Measurements from ENCODE around the gene ZBTB14. TPM values are rescaled to one million over a fixed set of nuclear protein-coding genes. Genes with fewer than 3 reads are reported as not detected.

ZBTB14 gene, protein sequence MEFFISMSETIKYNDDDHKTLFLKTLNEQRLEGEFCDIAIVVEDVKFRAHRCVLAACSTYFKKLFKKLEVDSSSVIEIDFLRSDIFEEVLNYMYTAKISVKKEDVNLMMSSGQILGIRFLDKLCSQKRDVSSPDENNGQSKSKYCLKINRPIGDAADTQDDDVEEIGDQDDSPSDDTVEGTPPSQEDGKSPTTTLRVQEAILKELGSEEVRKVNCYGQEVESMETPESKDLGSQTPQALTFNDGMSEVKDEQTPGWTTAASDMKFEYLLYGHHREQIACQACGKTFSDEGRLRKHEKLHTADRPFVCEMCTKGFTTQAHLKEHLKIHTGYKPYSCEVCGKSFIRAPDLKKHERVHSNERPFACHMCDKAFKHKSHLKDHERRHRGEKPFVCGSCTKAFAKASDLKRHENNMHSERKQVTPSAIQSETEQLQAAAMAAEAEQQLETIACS
- total RNA-seq (2014; rRNA removed; shearing (Covaris generic)): 15.1 and 19.9 TPM in 2 replicates

DNA sequence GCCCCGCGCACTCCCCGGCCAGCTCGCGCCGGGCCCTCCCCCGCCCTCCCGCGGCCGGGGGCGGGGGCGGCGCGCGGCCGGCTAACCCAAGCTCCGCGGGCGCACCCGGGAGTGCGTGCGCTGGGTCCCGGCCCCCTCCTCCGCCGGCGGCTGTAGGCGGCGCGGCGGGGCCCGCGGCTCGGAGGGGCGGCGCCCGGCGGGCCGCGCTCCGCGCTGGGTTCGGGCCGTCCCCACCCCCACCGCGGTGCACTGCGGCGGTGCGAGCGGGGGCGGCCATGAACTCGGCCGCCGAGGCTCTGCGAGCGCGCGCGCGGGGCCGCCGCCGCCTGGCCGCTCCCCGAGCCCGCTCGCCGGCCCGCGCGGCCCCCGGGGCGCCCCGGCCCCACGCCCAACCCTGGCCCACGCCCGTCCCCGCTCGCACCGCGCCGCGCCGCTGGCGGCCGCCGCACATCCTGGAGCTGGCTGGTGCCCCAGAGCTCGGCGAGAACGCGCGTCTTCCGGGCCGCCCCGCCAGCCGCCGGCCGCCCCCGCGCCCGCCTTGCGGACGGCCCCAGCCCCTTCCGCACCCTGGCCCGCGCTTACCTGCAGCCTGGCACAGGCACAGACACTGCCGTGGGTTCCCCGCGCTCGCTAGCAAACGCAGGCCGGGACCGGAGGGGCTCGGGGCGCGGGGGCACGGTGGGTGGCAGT is at the start of gene ZBTB14:
TSS of gene ZBTB14 (minus strand) at position 496 of the 690 bp plus-strand sequence. CDS start 2,480 bp downstream, outside the sequence.
- H3K27me3 ChIP-seq (ENCODE audit: control insufficient read depth, insufficient read depth, low read length): peaks cover 7% of the 10 kb centered on the region
- peak; percentile 91 for DNase-seq
- H3K36me3 ChIP-seq (replicated peaks; ENCODE audit: control insufficient read depth, insufficient read depth, low read length): peaks cover 8% of the 10 kb centered on the region
- H3K4me3 ChIP-seq (ENCODE audit: insufficient read depth, low read depth, low read length): peak within 1 kb of the TSS; percentile 82

DNA sequence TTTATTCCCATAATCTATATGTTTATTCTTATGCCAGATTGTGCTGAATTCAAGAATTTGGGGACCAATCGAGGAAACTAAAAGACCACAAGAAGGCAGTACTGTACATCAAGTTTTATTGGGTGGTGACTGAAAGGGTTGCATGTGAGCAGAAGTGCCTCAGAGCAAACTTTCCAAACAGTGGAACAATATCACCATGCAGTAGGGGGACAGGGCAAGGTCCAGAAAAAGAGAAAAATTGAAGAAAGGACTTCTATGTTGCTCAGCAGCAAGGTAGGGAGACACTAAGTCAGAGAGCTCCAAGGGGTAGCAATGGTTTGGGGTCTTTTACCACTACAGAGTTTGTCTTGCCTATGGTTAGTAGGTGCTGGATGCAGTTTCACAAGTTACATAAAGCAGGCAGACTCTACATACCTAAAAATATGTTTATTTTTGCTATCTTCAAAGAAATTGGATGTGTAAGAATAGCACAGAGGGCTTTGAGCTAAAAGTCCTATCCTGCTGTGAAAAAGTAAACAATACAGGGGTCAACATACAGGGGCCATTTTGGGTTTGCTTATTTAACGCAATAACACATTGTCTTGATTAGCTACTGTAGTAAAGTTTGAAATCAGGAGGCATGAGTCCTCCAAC is 43.8 kb upstream of the ZBTB14 start:
- Histone ChIP-seq H3K4me3 (ENCODE audit: insufficient read depth, low read depth, low read length) (no peak overlapping the region), H3K27me3 (ENCODE audit: control insufficient read depth, insufficient read depth, low read length) (no peaks in the 10 kb centered on the region), H3K36me3 (replicated peaks; ENCODE audit: control insufficient read depth, insufficient read depth, low read length) (no peaks in the 10 kb centered on the region)
- no peak for DNase-seq

DNA sequence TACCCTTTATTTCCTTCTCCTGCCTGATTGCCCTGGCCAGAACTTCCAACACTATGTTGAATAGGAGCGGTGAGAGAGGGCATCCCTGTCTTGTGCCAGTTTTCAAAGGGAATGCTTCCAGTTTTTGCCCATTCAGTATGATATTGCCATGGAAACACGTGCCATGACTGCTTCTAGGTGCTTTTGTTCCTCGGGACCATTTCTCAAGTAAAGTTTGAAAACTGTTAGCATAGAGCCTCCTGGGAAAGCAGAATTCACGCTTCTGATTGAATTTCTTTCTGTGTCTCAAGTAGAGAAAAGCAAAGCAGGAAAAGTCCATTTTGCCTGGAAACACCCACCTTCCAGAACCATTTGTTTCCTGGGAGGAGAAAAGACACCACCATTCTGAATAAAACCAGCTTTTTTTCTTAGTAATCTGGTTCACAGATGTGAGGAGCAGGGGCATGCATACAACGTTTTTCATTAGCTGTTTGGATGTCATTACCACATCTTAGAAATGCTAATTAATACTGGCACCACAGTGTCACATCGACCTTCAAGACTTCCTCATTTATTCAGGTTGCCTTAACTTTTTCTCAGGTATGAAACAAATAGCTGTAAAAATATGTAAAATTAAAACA is 39.0 kb upstream of the ZBTB14 start:
- Histone ChIP-seq H3K36me3 (replicated peaks; ENCODE audit: control insufficient read depth, insufficient read depth, low read length) (no peaks in the 10 kb centered on the region), H3K4me3 (ENCODE audit: insufficient read depth, low read depth, low read length) (no peak overlapping the region), H3K27me3 (ENCODE audit: control insufficient read depth, insufficient read depth, low read length) (no peaks in the 10 kb centered on the region)
- no peak for DNase-seq

DNA sequence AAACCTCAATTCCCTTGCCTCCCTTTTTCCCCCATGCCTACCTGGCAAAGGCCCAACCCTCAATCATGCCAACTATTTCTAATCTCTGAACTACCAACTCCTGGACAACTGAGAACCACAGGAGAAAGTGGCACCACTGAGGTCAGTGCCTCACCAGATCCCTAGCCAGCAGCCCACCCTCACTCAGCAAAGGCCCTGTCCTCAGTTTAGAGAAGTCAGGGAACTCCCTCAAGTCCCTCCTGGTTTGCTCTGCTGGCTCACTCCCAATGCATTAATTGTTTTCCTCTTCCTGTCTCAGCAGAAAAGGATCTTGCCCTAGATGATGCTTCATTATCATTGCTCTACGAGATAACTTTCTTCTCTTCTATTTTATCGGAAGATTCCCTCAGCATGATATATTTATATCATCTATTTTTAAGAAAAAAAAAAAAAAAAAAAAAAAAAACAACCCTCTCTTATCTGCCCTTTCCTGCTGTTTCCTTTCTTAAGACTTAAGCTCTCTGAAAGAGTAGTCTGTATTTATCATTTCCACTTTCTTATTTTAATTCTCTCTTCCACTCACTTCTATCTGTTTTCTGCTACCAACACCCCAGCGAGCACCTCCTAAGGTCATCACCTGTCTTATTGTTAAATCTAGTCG is 22.7 kb upstream of the ZBTB14 start:
- no peak for DNase-seq
- H3K27me3 ChIP-seq (ENCODE audit: control insufficient read depth, insufficient read depth, low read length): no peaks in the 10 kb centered on the region
- no peaks in the 10 kb centered on the region for H3K36me3 ChIP-seq (replicated peaks; ENCODE audit: control insufficient read depth, insufficient read depth, low read length)
- H3K4me3 ChIP-seq (ENCODE audit: insufficient read depth, low read depth, low read length): no peak overlapping the region

DNA sequence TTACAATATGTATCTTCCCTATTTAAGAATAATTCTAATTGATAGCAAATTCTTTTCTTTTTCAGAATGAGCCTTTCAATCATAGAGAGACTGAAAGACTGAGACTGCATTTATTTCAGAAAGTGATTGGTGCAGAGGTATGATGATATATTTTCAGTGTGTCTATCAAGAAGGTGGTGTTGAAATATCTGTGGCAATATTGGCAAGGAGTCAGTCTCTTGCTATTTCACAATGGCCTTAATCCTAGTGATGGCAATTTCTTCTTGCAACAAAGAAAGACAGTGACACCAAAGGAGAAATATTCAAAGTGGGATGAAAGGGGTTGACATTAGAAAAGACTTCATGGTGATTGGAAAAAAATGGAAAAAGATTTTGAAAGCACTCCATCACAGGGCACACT is 21.7 kb upstream of the ZBTB14 start:
- H3K27me3 ChIP-seq (ENCODE audit: control insufficient read depth, insufficient read depth, low read length): no peaks in the 10 kb centered on the region
- no peak for DNase-seq
- no peaks in the 10 kb centered on the region for H3K36me3 ChIP-seq (replicated peaks; ENCODE audit: control insufficient read depth, insufficient read depth, low read length)
- no peak overlapping the region for H3K4me3 ChIP-seq (ENCODE audit: insufficient read depth, low read depth, low read length)

DNA sequence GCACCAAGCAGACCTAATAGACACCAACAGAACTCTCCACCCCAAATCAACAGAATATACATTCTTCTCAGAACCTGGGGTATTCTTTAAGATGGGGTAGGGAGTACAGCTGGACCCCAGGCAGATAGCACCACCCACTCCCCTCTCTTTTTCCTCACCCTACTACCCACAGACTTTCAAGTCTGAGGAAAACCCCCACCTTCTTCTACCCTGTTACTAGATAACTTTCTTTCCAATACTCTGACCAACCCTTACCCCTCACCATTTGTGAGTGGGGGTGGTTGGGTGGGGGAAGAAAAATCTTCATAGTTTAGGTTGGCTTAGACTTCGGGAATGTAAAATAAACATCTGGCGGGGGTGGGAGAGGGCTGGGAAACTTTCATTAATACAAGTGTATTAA is 20.3 kb upstream of the ZBTB14 start:
- no peak for DNase-seq
- Histone ChIP-seq H3K4me3 (ENCODE audit: insufficient read depth, low read depth, low read length) (no peak overlapping the region), H3K27me3 (ENCODE audit: control insufficient read depth, insufficient read depth, low read length) (no peaks in the 10 kb centered on the region), H3K36me3 (replicated peaks; ENCODE audit: control insufficient read depth, insufficient read depth, low read length) (no peaks in the 10 kb centered on the region)

DNA sequence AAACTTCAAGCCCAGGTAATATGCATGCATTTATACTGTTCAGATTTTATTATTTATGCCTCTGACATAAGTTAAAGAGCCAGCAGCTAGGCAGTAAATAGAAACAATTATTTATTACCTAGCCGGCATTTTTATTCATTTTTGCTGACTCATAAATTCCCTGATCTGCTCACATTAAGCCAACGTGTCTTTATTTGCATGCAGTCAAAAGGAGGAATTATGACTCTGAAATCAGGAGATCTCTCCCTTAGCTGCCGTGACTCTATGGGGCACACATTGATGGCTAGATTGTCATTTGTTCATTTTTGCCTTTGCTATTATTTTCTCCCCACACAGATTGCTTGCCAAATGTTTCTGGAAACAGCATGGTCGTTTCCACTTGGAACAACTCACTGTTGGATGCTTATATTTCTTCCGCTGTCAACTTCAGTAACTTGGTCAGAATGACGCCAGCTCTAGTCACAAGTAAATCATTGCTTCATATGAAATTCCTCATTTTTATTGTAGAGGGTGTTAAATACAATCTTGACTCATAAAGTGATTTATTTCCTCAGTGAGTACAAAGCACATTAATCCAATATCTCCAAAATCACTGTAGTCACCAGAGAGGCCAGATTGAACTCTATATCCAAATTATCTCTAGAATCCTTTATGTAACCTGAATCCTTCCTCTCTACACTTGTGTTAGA is 15.9 kb upstream of the ZBTB14 start:
- DNase-seq: no peak
- Histone ChIP-seq H3K36me3 (replicated peaks; ENCODE audit: control insufficient read depth, insufficient read depth, low read length) (no peaks in the 10 kb centered on the region), H3K4me3 (ENCODE audit: insufficient read depth, low read depth, low read length) (no peak overlapping the region), H3K27me3 (ENCODE audit: control insufficient read depth, insufficient read depth, low read length) (no peaks in the 10 kb centered on the region)

DNA sequence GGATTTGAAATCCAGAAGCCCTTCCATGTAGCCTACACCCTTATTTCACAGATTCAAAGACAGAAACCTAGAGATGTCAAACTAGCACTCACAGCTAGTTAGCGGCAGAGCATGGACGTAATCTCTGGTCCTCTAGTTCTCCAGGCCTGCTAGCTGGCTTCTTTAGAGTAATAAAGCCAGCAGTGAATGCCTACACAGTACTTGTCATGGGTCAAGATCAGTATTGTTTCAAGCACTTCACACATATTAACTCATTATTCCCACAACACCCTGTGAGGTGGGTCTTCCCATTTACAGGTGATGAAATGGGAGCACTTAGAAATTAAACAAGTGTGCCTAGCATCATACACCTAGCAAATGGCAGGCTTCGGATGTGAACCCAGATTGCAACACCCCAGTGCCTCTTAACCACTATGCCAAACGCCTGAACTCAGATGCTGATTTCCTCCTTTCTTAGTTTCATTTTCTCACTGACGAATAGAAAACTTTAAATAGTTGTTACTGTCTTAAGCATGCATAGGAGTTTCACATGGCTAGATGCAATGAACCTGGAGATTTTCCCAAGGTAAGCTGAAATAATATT is 14.5 kb upstream of the ZBTB14 start:
- Histone ChIP-seq H3K4me3 (ENCODE audit: insufficient read depth, low read depth, low read length) (no peak overlapping the region), H3K27me3 (ENCODE audit: control insufficient read depth, insufficient read depth, low read length) (no peaks in the 10 kb centered on the region), H3K36me3 (replicated peaks; ENCODE audit: control insufficient read depth, insufficient read depth, low read length) (no peaks in the 10 kb centered on the region)
- no peak for DNase-seq

DNA sequence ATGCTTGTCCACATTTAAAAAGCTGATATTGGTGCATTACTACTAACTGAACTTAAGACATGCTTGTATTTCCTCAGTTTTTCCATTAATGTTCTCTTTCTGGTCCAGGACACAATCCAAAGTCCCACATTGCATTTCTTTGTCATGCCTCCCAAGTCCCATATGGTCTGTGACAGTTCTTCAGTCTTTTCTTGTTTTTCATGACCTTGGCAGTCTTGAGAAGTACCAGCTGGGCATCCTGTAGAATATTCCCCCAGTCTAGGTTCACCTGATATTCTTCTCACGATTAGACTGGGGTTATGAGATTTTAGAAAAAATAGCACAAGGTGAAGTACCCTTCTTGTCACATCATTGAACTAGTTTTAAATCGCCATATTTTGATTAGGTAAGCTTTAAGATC is 10.3 kb upstream of the ZBTB14 start:
- H3K36me3 ChIP-seq (replicated peaks; ENCODE audit: control insufficient read depth, insufficient read depth, low read length): no peaks in the 10 kb centered on the region
- no peak overlapping the region for H3K4me3 ChIP-seq (ENCODE audit: insufficient read depth, low read depth, low read length)
- no peak for DNase-seq
- H3K27me3 ChIP-seq (ENCODE audit: control insufficient read depth, insufficient read depth, low read length): no peaks in the 10 kb centered on the region; the same call in 1 of the 2 replicates

DNA sequence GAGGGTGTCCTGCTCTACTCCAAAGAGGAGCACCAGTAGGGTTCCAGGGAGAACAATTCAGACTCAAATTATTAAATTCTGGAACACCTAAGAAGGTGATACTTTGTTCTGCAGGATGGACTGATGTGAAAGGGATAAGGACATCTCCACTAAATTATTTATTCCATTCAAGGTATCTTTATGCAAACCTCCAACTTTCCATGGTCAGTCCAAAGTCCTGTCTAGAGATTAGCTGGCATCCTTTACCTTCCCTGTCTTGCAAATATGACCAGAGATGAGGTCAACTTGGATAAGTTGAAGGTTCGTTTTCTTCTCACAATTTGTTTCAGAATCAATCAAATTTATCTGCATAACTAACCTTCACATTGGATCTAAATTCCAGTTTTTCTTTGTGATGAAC is 8.7 kb upstream of the ZBTB14 start:
- DNase-seq: no peak
- Histone ChIP-seq H3K36me3 (replicated peaks; ENCODE audit: control insufficient read depth, insufficient read depth, low read length) (no peaks in the 10 kb centered on the region), H3K4me3 (ENCODE audit: insufficient read depth, low read depth, low read length) (no peak overlapping the region), H3K27me3 (ENCODE audit: control insufficient read depth, insufficient read depth, low read length) (no peaks in the 10 kb centered on the region; the same call in 1 of the 2 replicates)

DNA sequence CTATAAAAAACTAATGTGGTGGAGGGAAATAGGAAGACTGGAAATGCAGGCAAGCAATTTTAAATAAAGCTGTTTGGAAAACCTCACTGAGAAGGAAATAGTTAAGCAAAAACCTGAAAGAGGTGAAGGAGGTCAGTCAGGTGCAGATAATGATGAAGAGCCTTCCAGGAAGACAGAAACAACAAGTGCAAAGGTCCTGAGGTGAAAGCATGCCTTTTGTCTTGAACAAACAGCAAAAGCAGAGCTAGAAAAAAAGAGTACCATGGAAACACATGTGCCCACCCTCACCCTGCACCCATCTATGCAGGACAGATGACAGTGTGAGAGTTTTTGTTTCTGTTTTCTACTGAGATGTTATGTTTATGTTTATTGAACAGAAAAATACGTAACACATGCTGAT is 8.1 kb upstream of the ZBTB14 start:
- no peaks in the 10 kb centered on the region; the same call in 1 of the 2 replicates for H3K27me3 ChIP-seq (ENCODE audit: control insufficient read depth, insufficient read depth, low read length)
- no peaks in the 10 kb centered on the region for H3K36me3 ChIP-seq (replicated peaks; ENCODE audit: control insufficient read depth, insufficient read depth, low read length)
- no peak overlapping the region for H3K4me3 ChIP-seq (ENCODE audit: insufficient read depth, low read depth, low read length)
- no peak for DNase-seq

DNA sequence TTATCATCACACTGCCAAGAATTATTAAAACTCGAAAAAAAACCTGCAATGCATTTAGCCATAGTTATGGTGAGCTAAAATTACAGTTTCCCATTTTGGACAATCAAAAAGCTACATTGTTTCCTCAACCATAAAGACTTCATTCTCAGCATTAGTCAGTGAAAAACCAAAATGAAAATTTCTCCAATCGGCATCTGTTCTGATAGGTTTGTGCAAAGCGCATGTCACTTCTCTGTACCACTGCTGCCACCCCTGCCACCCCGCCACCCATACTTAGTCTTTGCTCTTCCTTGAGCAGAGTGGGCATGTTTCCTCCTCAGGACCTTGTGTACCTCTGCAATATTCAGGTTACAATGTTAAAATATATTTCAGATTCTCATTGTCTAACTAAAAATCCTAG is 7.1 kb upstream of the ZBTB14 start:
- no peak overlapping the region for H3K4me3 ChIP-seq (ENCODE audit: insufficient read depth, low read depth, low read length)
- H3K36me3 ChIP-seq (replicated peaks; ENCODE audit: control insufficient read depth, insufficient read depth, low read length): no peaks in the 10 kb centered on the region
- DNase-seq: no peak
- H3K27me3 ChIP-seq (ENCODE audit: control insufficient read depth, insufficient read depth, low read length): peaks cover 2% of the 10 kb centered on the region; the same call in 1 of the 2 replicates

DNA sequence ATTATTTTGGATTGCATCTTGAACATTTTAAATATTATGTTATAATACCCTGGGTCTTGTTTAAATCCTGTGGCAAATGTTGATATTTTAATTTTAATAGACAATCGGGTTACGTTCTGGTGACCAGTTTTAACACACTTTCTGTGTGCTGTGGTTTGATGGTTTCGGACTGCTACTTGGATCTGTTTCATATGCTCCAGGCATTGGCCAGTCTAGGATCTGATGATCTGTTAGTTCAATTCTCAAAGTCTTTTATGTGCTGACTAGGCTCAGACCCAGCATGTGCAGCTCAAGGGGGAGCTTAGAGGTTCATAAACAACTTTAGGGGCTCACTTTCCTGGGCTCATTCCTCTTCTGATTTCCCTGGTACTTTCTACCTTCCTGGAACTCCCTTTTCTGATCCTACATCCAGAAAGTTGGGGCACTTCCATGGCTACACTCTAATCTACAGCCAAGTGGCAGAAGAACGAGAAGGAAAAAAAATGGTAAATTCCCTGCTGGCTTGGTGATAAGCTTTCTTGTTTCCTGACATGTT is 5.0 kb upstream of the ZBTB14 start:
- no peak for DNase-seq
- Histone ChIP-seq H3K4me3 (ENCODE audit: insufficient read depth, low read depth, low read length) (no peak overlapping the region), H3K36me3 (replicated peaks; ENCODE audit: control insufficient read depth, insufficient read depth, low read length) (no peaks in the 10 kb centered on the region), H3K27me3 (ENCODE audit: control insufficient read depth, insufficient read depth, low read length) (peaks cover 7% of the 10 kb centered on the region)

Data from H7 (cell line).